Upper lobe of right lung (tissue), 1 donor: Measurements from ENCODE around the gene SCUBE1. TPM values are rescaled to one million over a fixed set of nuclear protein-coding genes. Genes with fewer than 3 reads are reported as not detected.

Experiments used
- ATAC-seq: fragments of 200-7000 bp; cut with Tn5 transposase; one replicate; pipeline ENCODE4 v1.9.1; 2020; ENCODE audit warnings: mild to moderate bottlenecking, moderate library complexity
- DNase-seq: peaks from one replicate; pipeline ENCODE4 v3.0.0-alpha.2; 2020
- H3K27ac ChIP-seq: fragments of 200-600 bp; one replicate; pipeline ENCODE4 v1.8.0; 2022
- H3K27me3 ChIP-seq: fragments of 200-600 bp; one replicate; pipeline ENCODE4 v1.8.0; 2022; ENCODE audit warnings: mild to moderate bottlenecking
- H3K36me3 ChIP-seq: fragments of 200-600 bp; one replicate; pipeline ENCODE4 v1.8.0; 2022
- H3K4me1 ChIP-seq: fragments of 200-600 bp; one replicate; pipeline ENCODE4 v1.8.0; 2022
- H3K4me3 ChIP-seq: fragments of 200-600 bp; one replicate; pipeline ENCODE4 v1.8.0; 2022; ENCODE audit warnings: mild to moderate bottlenecking
- H3K9me3 ChIP-seq: fragments of 200-600 bp; one replicate; pipeline ENCODE4 v1.8.0; 2022
- intact Hi-C: fragments of 100-400 bp; cut with DNase I; formaldehyde crosslinking; loops from one replicate; pipeline ENCODE4 v1.11.0; 2022
- total RNA-seq: library from RNA; stranded (reverse); fragmentation: NEBNext Ultra II Directional; extraction: Animal tissue kit (Norgen Biotek cat#: 25700); gene quantifications from one replicate; pipeline ENCODE4 v1.2.1, GENCODE V29; 2021
- TF ChIP-seq, protein P1 (sequence below): fragments of 200-600 bp; IDR thresholded peaks from one replicate; pipeline ENCODE4 v1.8.0; 2022; ENCODE audit warnings: antibody characterized with exemption
- donor health status: DM: no; HTN: yes; CAD: no; lungs with severe emphysema.

SCUBE1 gene
- total RNA-seq, 1 donor from 2014 or later, result 36.0 TPM

DNA sequence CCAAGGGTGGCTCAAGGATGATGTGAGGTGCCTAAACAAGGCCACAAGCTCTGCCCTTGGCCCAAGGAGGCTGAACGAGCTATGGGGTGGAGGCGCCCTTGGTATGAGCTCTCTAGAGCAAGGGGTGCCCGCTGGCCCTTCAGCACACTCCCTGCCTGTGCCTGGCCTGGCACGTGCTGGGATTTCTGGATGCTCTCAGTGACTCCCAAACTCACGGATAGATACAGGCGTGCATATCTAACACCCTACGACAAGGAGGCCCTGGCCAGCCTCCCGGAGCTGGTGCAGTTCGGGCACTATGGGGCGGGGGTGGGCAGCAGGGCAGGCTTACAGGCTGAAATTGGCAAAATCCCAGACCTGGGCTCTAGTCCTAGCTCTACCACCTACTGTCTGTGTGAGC is 30.6 kb downstream of the SCUBE1 start:
- intact Hi-C loops, result no loop called here
- DNase-seq (peak; percentile 45), ATAC-seq (peak; percentile 7)
- H3K4me3 ChIP-seq, result no peak overlapping the region
- no peaks in the 10 kb centered on the region for H3K9me3 ChIP-seq
- H3K27ac ChIP-seq, result no peak overlapping the region
- TF ChIP-seq, protein P1, sequence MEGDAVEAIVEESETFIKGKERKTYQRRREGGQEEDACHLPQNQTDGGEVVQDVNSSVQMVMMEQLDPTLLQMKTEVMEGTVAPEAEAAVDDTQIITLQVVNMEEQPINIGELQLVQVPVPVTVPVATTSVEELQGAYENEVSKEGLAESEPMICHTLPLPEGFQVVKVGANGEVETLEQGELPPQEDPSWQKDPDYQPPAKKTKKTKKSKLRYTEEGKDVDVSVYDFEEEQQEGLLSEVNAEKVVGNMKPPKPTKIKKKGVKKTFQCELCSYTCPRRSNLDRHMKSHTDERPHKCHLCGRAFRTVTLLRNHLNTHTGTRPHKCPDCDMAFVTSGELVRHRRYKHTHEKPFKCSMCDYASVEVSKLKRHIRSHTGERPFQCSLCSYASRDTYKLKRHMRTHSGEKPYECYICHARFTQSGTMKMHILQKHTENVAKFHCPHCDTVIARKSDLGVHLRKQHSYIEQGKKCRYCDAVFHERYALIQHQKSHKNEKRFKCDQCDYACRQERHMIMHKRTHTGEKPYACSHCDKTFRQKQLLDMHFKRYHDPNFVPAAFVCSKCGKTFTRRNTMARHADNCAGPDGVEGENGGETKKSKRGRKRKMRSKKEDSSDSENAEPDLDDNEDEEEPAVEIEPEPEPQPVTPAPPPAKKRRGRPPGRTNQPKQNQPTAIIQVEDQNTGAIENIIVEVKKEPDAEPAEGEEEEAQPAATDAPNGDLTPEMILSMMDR, result no peak
- H3K27me3 ChIP-seq, result no peaks in the 10 kb centered on the region
- H3K4me1 ChIP-seq, result no peaks in the 10 kb centered on the region
- no peaks in the 10 kb centered on the region for H3K36me3 ChIP-seq

DNA sequence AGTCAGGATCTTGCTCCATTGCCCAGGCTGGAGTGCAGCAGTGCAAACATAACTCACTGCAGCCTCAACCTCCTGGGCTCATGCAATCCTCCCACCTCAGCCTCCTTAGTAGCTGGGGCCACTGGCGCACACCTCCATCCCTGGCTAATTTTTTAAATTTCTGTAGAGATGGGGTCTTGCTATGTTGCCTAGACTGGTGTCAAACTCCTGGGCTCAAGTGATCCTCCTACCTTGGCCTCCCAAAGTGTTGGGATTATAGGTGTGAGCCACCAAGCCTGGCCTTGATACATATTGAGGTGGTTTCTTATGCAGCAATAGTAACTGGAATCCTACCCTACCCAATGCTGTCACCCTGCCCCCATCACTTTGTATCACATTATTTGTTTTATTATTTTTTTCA is 32.4 kb downstream of the SCUBE1 start:
- H3K36me3 ChIP-seq, result no peaks in the 10 kb centered on the region
- no peaks in the 10 kb centered on the region for H3K4me1 ChIP-seq
- no peak overlapping the region for H3K4me3 ChIP-seq
- ATAC-seq, result no peak
- peak; percentile 5 for DNase-seq
- H3K27me3 ChIP-seq, result no peaks in the 10 kb centered on the region
- TF ChIP-seq, protein P1, result no peak
- no peak overlapping the region for H3K27ac ChIP-seq
- intact Hi-C loops, result no loop called here
- no peaks in the 10 kb centered on the region for H3K9me3 ChIP-seq

DNA sequence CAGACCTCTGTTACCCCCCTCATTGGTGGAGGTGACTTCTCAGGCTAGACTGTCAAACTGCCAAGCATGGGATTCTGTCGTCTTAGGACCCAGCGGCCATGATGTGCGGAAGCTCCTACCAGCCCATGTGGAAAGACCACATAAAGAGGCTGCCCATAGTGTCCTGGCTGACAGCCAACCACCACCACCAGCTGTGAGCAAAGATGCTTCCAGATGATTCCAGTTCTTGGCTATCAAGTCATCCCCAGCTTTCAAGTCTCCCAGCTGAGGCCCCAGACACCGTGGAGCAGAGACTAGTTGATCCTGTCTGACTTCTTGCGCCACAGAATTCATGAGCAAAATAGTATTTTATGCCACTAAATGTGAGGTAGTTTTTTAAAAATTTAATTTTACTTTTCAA is 32.9 kb downstream of the SCUBE1 start:
- H3K4me1 ChIP-seq, result no peaks in the 10 kb centered on the region
- H3K27ac ChIP-seq, result no peak overlapping the region
- no peaks in the 10 kb centered on the region for H3K27me3 ChIP-seq
- intact Hi-C loops, result no loop called here
- H3K36me3 ChIP-seq, result no peaks in the 10 kb centered on the region
- no peak overlapping the region for H3K4me3 ChIP-seq
- TF ChIP-seq, protein P1, result no peak
- no peak for DNase-seq
- no peak for ATAC-seq
- no peaks in the 10 kb centered on the region for H3K9me3 ChIP-seq

DNA sequence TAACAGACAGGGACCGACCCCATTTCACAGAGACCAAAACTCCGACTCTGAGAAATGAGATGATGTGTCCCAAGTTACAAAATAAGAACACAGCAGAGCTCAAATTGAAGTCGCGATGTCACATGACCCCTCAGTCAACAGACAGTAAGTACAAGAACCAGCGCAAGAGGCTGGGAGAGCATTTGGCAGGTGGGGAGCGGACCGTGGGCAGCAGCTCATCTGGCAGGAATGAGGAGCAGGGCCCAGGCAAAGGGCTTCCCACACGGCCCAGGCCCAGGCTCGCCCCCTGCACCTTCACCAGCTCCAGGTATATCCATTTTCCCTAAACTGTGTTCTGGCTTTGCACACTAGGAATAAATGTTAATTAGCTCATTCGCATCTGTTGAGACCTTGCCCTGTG is 34.3 kb downstream of the SCUBE1 start:
- ATAC-seq, result no peak

GRCh38 chr22:43308060-43308830 is 34.9 kb downstream of the SCUBE1 start:
- Histone ChIP-seq H3K27me3 (no peaks in the 10 kb centered on the region), H3K36me3 (no peaks in the 10 kb centered on the region), H3K27ac (no peak overlapping the region), H3K4me1 (no peaks in the 10 kb centered on the region), H3K9me3 (no peaks in the 10 kb centered on the region), H3K4me3 (no peak overlapping the region)
- intact Hi-C loops, result no loop called here
- TF ChIP-seq, protein P1, result no peak
- ATAC-seq, result no peak
- DNase-seq, result no peak

More for the DNA sequence above, 34.3 kb downstream of the SCUBE1 start:
- Histone ChIP-seq H3K27me3 (no peaks in the 10 kb centered on the region), H3K4me3 (no peak overlapping the region), H3K4me1 (no peaks in the 10 kb centered on the region), H3K36me3 (no peaks in the 10 kb centered on the region), H3K9me3 (no peaks in the 10 kb centered on the region), H3K27ac (no peak overlapping the region)
- intact Hi-C loops, result no loop called here
- TF ChIP-seq, protein P1, result no peak
- no peak for DNase-seq
